Measurements from ENCODE around the gene NF1.

NF1 gene

GRCh38 chr17:31388770-31389656 is 294.2 kb downstream of the NF1 start:
- DNase-seq, result peak; percentile 58

- no peak for DNase-seq
Observed at GRCh38 chr17:31389657-31390381, 295.0 kb downstream of the NF1 start.

GRCh38 chr17:31390426-31390747 is 295.6 kb downstream of the NF1 start:
- no peak for DNase-seq

- DNase-seq, result no peak
Observed at GRCh38 chr17:31390748-31391495, 296.1 kb downstream of the NF1 start.

GRCh38 chr17:31391496-31391949 is 296.7 kb downstream of the NF1 start, which contains the start of gene RAB11FIP4:
Gene RAB11FIP4, plus strand, starts transcription at chr17:31391675. Its CDS starts 178 bp downstream, at chr17:31391853.
- peak; percentile 67 for DNase-seq

- DNase-seq, result no peak
Observed at GRCh38 chr17:31392002-31392855, 297.5 kb downstream of the NF1 start.

- no peak for DNase-seq
Observed at GRCh38 chr17:31392856-31393748, 298.3 kb downstream of the NF1 start.

- DNase-seq, result no peak
Observed at GRCh38 chr17:31393749-31394146, 299.0 kb downstream of the NF1 start.

GRCh38 chr17:31394544-31394943 is 299.8 kb downstream of the NF1 start:
- peak; percentile 37 for DNase-seq

- no peak for DNase-seq
Observed at GRCh38 chr17:31397256-31397939, 302.6 kb downstream of the NF1 start.

- DNase-seq, result no peak
Observed at GRCh38 chr17:31398381-31399311, 303.9 kb downstream of the NF1 start.

- DNase-seq, result no peak
Observed at GRCh38 chr17:31400481-31400950, 305.7 kb downstream of the NF1 start.

- no peak for DNase-seq
Observed at GRCh38 chr17:31401456-31402254, 306.9 kb downstream of the NF1 start.

- DNase-seq, result no peak
Observed at GRCh38 chr17:31404028-31404949, 309.5 kb downstream of the NF1 start.

GRCh38 chr17:31405890-31406371 is 311.2 kb downstream of the NF1 start:
- DNase-seq, result no peak

- no peak for DNase-seq
Observed at GRCh38 chr17:31408586-31408985, 313.8 kb downstream of the NF1 start.

- no peak for DNase-seq
Observed at GRCh38 chr17:31411707-31412285, 317.0 kb downstream of the NF1 start.
